WTC11 (cell line): ENCODE measurements around the gene TSPAN9. TPM values are rescaled to one million over a fixed set of nuclear protein-coding genes. Genes with fewer than 3 reads are reported as not detected.

Experiments
- ATAC-seq: fragments of 200-7000 bp; cut with Tn5 transposase; 2 replicates; pipeline ENCODE4 v1.10.0; 2021; ENCODE audit warnings: mild to moderate bottlenecking, moderate library complexity
- CTCF ChIA-PET: fragments of 300-600 bp; sonication (Branson Sonifier 250); formaldehyde crosslinking; loops from one replicate; lab custom pipeline; 2021; ENCODE audit warnings: antibody characterized with exemption; lab: Charles Lee
- POLR2A ChIA-PET: fragments of 350-600 bp; sonication (Branson Sonifier 250); formaldehyde crosslinking; loops from one replicate; lab custom pipeline; 2021; ENCODE audit warnings: antibody characterized with exemption; lab: Charles Lee
- DNase-seq: peaks from one replicate; pipeline ENCODE4 v3.0.0; 2021; ENCODE audit warnings: low spot score
- H3K27ac Mint-ChIP-seq: 2 replicates; pipeline ENCODE4 v1.8.0; 2021; ENCODE audit warnings: mixed read lengths
- H3K27me3 Mint-ChIP-seq: 2 replicates; pipeline ENCODE4 v1.8.0; 2021; ENCODE audit warnings: low read depth, mild to moderate bottlenecking, moderate library complexity, mixed read lengths
- H3K36me3 Mint-ChIP-seq: 2 replicates; pipeline ENCODE4 v1.8.0; 2021; ENCODE audit warnings: mixed read lengths
- H3K4me1 Mint-ChIP-seq: 2 replicates; pipeline ENCODE4 v1.8.0; 2022; ENCODE audit warnings: mixed read lengths
- H3K4me3 Mint-ChIP-seq: 2 replicates; pipeline ENCODE4 v1.8.0; 2021; ENCODE audit warnings: mild to moderate bottlenecking, moderate library complexity, mixed read lengths
- H3K9me3 Mint-ChIP-seq: 2 replicates; pipeline ENCODE4 v1.8.0; 2021; ENCODE audit warnings: mixed read lengths
- ATF1 ChIP-seq: sonication (generic); formaldehyde crosslinking; IDR thresholded peaks from 2 replicates; pipeline ENCODE4 v1.8.1; 2023; ENCODE audit warnings: mild to moderate bottlenecking, moderate library complexity, missing genetic modification reagents
- CBFB ChIP-seq: sonication (generic); formaldehyde crosslinking; IDR thresholded peaks from 2 replicates; pipeline ENCODE4 v1.8.1; 2022; ENCODE audit warnings: mild to moderate bottlenecking, low read depth, missing genetic modification reagents
- ELF4 ChIP-seq: sonication (generic); formaldehyde crosslinking; IDR thresholded peaks from 2 replicates; pipeline ENCODE4 v1.8.1; 2022; ENCODE audit warnings: low read depth, mild to moderate bottlenecking, moderate library complexity, missing genetic modification reagents
- FOXK1 ChIP-seq: sonication (generic); formaldehyde crosslinking; IDR thresholded peaks from 2 replicates; pipeline ENCODE4 v1.8.0; 2022; ENCODE audit warnings: mild to moderate bottlenecking, moderate library complexity, missing genetic modification reagents
- GRHL2 ChIP-seq: fragments of 250-450 bp; sonication (Bioruptor Pico); IDR thresholded peaks from 2 replicates; pipeline ENCODE4 v1.8.0; 2022; ENCODE audit warnings: mild to moderate bottlenecking, moderate library complexity; ENCODE audit not compliant: insufficient replicate concordance, severe bottlenecking
- NR1H2 ChIP-seq: sonication (generic); formaldehyde crosslinking; IDR thresholded peaks from 2 replicates; pipeline ENCODE4 v1.9.0; 2021; ENCODE audit warnings: mild to moderate bottlenecking, moderate library complexity, missing genetic modification reagents
- PRRX2 ChIP-seq: fragments of 250-450 bp; sonication (Bioruptor Pico); IDR thresholded peaks from 2 replicates; pipeline ENCODE4 v1.8.0; 2021; ENCODE audit warnings: mild to moderate bottlenecking
- ZNF121 ChIP-seq: sonication (generic); formaldehyde crosslinking; IDR thresholded peaks from 2 replicates; pipeline ENCODE4 v1.8.0; 2023; ENCODE audit warnings: missing genetic modification reagents
- ZNF138 ChIP-seq: sonication (generic); formaldehyde crosslinking; conservative IDR thresholded peaks from 2 replicates; pipeline ENCODE4 v1.8.1; 2022; ENCODE audit warnings: mild to moderate bottlenecking, moderate library complexity, missing genetic modification reagents
- total RNA-seq: library from RNA; stranded (reverse); gene quantifications from 3 replicates; pipeline ENCODE4 v1.2.3, GENCODE V29; 2021
- TF ChIP-seq, protein P1 (sequence below): fragments of 250-450 bp; sonication (Bioruptor Pico); IDR thresholded peaks from 2 replicates; pipeline ENCODE4 v1.9.0; 2021; ENCODE audit warnings: mild to moderate bottlenecking
- TF ChIP-seq, protein P2 (sequence below): sonication (generic); formaldehyde crosslinking; IDR thresholded peaks from 2 replicates; pipeline ENCODE4 v1.8.0; 2023; ENCODE audit warnings: missing genetic modification reagents
- TF ChIP-seq, protein P3 (sequence below): sonication (generic); formaldehyde crosslinking; IDR thresholded peaks from 2 replicates; pipeline ENCODE4 v1.8.1; 2023; ENCODE audit warnings: mild to moderate bottlenecking, missing genetic modification reagents
- TF ChIP-seq, protein P4 (sequence below): sonication (generic); formaldehyde crosslinking; IDR thresholded peaks from 2 replicates; pipeline ENCODE4 v1.8.1; 2022; ENCODE audit warnings: low read depth, mild to moderate bottlenecking, moderate library complexity, missing genetic modification reagents, borderline replicate concordance
- TF ChIP-seq, protein P5 (sequence below): sonication (generic); formaldehyde crosslinking; IDR thresholded peaks from 2 replicates; pipeline ENCODE4 v1.8.1; 2023; ENCODE audit warnings: mild to moderate bottlenecking, missing genetic modification reagents
- TF ChIP-seq, protein P6 (sequence below): sonication (generic); formaldehyde crosslinking; IDR thresholded peaks from 2 replicates; pipeline ENCODE4 v1.8.1; 2022; ENCODE audit warnings: missing genetic modification reagents, borderline replicate concordance
- TF ChIP-seq, protein P7 (sequence below): sonication (generic); formaldehyde crosslinking; IDR thresholded peaks from 2 replicates; pipeline ENCODE4 v1.8.1; 2023; ENCODE audit warnings: mild to moderate bottlenecking, missing genetic modification reagents, moderate library complexity
- TF ChIP-seq, protein P8 (sequence below): sonication (generic); formaldehyde crosslinking; IDR thresholded peaks from 2 replicates; pipeline ENCODE4 v1.8.1; 2023; ENCODE audit warnings: mild to moderate bottlenecking, missing genetic modification reagents, moderate library complexity

Gene TSPAN9
- total RNA-seq, 1 experiment from 2014 or later, result 27.6 TPM

DNA sequence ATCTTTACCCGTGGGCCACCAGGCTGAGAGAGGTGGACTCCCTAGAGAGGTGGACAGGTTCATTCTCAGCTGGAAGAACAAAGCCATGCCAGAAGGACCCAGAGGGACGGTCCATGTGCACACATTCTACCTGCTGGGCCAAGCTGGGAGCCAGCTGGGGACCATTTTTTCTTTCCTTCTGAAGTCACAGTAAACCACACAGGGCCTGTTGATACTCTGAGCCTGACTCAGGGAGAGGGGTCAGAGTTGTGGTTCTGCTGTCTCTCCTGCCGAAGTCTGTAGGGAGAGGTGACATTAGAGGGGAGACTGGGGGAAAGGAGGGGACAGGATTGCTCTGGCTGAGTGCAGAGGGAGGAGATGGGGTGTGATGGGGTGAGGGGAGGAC, 148.6 kb downstream of the TSPAN9 start:
- TF ChIP-seq ELF4 (no peak), PRRX2 (CRISPR knock-in tag) (no peak), ZNF138 (CRISPR knock-in tag) (no peak), FOXK1 (CRISPR knock-in tag) (no peak), CBFB (CRISPR knock-in tag) (no peak), NR1H2 (CRISPR knock-in tag) (no peak), ATF1 (CRISPR knock-in tag) (no peak), GRHL2 (CRISPR knock-in tag) (no peak), ZNF121 (CRISPR knock-in tag) (no peak)
- TF ChIP-seq, protein P1, sequence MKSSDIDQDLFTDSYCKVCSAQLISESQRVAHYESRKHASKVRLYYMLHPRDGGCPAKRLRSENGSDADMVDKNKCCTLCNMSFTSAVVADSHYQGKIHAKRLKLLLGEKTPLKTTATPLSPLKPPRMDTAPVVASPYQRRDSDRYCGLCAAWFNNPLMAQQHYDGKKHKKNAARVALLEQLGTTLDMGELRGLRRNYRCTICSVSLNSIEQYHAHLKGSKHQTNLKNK, result no peak
- TF ChIP-seq, protein P2, sequence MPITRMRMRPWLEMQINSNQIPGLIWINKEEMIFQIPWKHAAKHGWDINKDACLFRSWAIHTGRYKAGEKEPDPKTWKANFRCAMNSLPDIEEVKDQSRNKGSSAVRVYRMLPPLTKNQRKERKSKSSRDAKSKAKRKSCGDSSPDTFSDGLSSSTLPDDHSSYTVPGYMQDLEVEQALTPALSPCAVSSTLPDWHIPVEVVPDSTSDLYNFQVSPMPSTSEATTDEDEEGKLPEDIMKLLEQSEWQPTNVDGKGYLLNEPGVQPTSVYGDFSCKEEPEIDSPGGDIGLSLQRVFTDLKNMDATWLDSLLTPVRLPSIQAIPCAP (CRISPR knock-in tag), result no peak
- TF ChIP-seq, protein P3, sequence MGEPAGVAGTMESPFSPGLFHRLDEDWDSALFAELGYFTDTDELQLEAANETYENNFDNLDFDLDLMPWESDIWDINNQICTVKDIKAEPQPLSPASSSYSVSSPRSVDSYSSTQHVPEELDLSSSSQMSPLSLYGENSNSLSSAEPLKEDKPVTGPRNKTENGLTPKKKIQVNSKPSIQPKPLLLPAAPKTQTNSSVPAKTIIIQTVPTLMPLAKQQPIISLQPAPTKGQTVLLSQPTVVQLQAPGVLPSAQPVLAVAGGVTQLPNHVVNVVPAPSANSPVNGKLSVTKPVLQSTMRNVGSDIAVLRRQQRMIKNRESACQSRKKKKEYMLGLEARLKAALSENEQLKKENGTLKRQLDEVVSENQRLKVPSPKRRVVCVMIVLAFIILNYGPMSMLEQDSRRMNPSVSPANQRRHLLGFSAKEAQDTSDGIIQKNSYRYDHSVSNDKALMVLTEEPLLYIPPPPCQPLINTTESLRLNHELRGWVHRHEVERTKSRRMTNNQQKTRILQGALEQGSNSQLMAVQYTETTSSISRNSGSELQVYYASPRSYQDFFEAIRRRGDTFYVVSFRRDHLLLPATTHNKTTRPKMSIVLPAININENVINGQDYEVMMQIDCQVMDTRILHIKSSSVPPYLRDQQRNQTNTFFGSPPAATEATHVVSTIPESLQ, result no peak
- TF ChIP-seq, protein P4, sequence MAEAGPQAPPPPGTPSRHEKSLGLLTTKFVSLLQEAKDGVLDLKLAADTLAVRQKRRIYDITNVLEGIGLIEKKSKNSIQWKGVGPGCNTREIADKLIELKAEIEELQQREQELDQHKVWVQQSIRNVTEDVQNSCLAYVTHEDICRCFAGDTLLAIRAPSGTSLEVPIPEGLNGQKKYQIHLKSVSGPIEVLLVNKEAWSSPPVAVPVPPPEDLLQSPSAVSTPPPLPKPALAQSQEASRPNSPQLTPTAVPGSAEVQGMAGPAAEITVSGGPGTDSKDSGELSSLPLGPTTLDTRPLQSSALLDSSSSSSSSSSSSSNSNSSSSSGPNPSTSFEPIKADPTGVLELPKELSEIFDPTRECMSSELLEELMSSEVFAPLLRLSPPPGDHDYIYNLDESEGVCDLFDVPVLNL (CRISPR knock-in tag), result no peak
- TF ChIP-seq, protein P5, sequence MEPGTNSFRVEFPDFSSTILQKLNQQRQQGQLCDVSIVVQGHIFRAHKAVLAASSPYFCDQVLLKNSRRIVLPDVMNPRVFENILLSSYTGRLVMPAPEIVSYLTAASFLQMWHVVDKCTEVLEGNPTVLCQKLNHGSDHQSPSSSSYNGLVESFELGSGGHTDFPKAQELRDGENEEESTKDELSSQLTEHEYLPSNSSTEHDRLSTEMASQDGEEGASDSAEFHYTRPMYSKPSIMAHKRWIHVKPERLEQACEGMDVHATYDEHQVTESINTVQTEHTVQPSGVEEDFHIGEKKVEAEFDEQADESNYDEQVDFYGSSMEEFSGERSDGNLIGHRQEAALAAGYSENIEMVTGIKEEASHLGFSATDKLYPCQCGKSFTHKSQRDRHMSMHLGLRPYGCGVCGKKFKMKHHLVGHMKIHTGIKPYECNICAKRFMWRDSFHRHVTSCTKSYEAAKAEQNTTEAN (CRISPR knock-in tag), result no peak
- TF ChIP-seq, protein P6, sequence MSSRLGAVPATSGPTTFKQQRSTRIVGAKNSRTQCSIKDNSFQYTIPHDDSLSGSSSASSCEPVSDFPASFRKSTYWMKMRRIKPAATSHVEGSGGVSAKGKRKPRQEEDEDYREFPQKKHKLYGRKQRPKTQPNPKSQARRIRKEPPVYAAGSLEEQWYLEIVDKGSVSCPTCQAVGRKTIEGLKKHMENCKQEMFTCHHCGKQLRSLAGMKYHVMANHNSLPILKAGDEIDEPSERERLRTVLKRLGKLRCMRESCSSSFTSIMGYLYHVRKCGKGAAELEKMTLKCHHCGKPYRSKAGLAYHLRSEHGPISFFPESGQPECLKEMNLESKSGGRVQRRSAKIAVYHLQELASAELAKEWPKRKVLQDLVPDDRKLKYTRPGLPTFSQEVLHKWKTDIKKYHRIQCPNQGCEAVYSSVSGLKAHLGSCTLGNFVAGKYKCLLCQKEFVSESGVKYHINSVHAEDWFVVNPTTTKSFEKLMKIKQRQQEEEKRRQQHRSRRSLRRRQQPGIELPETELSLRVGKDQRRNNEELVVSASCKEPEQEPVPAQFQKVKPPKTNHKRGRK (CRISPR knock-in tag), result no peak
- TF ChIP-seq, protein P7, sequence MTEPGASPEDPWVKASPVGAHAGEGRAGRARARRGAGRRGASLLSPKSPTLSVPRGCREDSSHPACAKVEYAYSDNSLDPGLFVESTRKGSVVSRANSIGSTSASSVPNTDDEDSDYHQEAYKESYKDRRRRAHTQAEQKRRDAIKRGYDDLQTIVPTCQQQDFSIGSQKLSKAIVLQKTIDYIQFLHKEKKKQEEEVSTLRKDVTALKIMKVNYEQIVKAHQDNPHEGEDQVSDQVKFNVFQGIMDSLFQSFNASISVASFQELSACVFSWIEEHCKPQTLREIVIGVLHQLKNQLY (CRISPR knock-in tag), result no peak
- TF ChIP-seq, protein P8, sequence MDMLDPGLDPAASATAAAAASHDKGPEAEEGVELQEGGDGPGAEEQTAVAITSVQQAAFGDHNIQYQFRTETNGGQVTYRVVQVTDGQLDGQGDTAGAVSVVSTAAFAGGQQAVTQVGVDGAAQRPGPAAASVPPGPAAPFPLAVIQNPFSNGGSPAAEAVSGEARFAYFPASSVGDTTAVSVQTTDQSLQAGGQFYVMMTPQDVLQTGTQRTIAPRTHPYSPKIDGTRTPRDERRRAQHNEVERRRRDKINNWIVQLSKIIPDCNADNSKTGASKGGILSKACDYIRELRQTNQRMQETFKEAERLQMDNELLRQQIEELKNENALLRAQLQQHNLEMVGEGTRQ, result no peak
- Mint-ChIP-seq H3K4me1 (peaks cover 37% of the 10 kb centered on the region), H3K27ac (no peak overlapping the region), H3K9me3 (peaks cover 13% of the 10 kb centered on the region; the same call in 1 of the 2 replicates), H3K27me3 (no peaks in the 10 kb centered on the region), H3K36me3 (peaks cover 9% of the 10 kb centered on the region), H3K4me3 (no peak overlapping the region)
- ATAC-seq, result no peak
- DNase-seq, result no peak
- POLR2A ChIA-PET, result no interaction called here
- CTCF ChIA-PET, result interaction anchor here (1.1 to 1.8 kb wide), 3 partner anchors 18 to 49 kb away, joined by 3 to 10 read pairs (median 3); no protein-coding TSS in a partner anchor
